DND-41 (cell line): ENCODE measurements around the gene WLS.

ENCODE experiments used
- CTCF ChIP-seq: IDR thresholded peaks from 2 replicates; pipeline ENCODE4 v1.5.1; 2012; ENCODE audit warnings: borderline replicate concordance, low read length, moderate library complexity, mild to moderate bottlenecking; ENCODE audit not compliant: poor library complexity, severe bottlenecking; ENCODE audit errors: extremely low read depth
- EZH2 ChIP-seq: IDR thresholded peaks from 3 replicates; pipeline ENCODE4 v1.6.1; 2012; ENCODE audit warnings: borderline replicate concordance, low read depth, mild to moderate bottlenecking, moderate library complexity, low read length, inconsistent platforms; ENCODE audit not compliant: severe bottlenecking

DNA sequence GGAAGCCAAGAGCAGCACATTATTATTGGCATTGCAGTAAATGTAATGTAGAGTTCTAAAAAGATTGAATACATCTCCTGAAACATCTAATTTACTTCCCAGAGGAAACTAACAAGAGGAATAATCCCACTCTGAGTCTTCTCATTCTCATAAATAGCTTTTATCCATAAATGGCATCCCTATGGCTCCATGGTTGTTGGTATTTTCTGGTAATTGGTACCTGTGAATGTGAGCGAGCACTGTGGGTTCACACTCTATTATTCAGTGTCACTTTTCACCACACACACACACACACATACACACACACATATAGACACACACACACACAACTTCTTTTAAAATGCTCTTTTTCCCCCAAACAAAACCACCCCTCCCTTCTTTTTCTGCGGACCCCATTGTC is 4.7 kb upstream of the WLS start:
- no peak for TF ChIP-seq CTCF
- TF ChIP-seq EZH2: no peak
